ENCODE results near the gene TANGO2.

GRCh38 chr22:20068640-20069039, 47.7 kb downstream of the TANGO2 start:
- TF ChIP-seq EZH2 (IDR thresholded peaks at IDR 0.05; ENCODE audit: borderline replicate concordance, low read length) (no peak), CTCF (IDR thresholded peaks at IDR 0.05; ENCODE audit: low read length) (no peak)
